ENCODE measurements around the gene SLC6A17.

DNA sequence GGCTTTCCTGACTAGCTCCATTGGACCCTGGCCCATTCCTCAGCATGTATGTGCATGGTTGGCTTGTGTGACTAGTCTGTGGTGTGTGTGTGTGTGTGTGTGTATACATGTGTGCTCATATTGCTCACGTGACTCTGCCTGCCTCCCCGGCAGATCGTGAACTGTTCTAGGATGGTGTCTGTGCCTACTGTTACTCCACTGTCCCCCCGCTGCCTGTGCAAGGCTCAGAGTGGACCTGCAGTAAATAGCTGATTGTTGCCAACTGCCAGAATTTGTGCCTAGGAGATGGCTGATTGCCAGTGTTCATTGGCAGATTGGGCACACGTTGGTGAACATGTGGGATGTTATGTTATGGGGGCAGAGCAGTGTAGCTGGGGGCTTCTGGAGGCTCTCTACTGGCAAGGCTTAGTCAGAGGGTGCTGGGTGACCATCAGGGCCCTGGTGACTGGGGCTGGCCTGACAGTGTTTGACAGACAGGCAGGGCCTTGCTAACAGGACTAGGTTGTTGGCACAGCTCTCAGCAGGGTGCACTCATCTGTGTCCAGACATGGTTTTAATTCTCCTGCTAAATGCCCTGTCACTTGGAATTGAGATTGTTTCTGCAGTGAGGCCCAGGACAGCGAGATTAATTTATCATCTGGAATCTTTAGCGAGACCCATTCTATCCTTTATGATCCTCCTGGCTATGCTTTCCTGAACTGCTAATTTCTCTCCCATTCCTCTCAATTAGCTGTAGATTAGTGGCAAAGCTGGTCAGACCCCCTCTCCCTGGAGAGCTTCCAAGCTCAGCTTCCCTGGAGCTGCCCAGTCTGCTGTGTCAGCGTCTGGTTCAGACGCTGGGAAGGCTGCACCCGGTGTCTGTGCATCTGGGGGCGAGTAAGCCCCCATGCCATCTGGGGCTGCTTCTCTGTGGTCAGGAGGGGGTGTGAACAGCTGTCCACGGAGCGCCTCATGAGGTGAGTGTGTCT lies 20.8 kb downstream of the SLC6A17 start:
- TF ChIP-seq, protein P1, sequence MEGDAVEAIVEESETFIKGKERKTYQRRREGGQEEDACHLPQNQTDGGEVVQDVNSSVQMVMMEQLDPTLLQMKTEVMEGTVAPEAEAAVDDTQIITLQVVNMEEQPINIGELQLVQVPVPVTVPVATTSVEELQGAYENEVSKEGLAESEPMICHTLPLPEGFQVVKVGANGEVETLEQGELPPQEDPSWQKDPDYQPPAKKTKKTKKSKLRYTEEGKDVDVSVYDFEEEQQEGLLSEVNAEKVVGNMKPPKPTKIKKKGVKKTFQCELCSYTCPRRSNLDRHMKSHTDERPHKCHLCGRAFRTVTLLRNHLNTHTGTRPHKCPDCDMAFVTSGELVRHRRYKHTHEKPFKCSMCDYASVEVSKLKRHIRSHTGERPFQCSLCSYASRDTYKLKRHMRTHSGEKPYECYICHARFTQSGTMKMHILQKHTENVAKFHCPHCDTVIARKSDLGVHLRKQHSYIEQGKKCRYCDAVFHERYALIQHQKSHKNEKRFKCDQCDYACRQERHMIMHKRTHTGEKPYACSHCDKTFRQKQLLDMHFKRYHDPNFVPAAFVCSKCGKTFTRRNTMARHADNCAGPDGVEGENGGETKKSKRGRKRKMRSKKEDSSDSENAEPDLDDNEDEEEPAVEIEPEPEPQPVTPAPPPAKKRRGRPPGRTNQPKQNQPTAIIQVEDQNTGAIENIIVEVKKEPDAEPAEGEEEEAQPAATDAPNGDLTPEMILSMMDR (IDR thresholded peaks at IDR 0.05 in 8 of 11, conservative IDR thresholded peaks at IDR 0.05 in 3 of 11), result no peak
- TF ChIP-seq POLR2AphosphoS5 (IDR thresholded peaks at IDR 0.05) (no peak), POLR2A (IDR thresholded peaks at IDR 0.05) (no peak)
